Loucy (cell line): ENCODE measurements around the gene PALLD.

Experiments
- H2AFZ ChIP-seq: fragments of 200-600 bp; sonication (generic); 2 replicates; pipeline ENCODE4 v1.6.0; 2016; ENCODE audit warnings: antibody characterized with exemption, mild to moderate bottlenecking, low read length, moderate library complexity
- H3F3A ChIP-seq: fragments of 200-600 bp; 2 replicates; pipeline ENCODE4 v1.6.0; 2016; ENCODE audit warnings: antibody characterized with exemption, low read depth, mild to moderate bottlenecking
- H3K27me3 ChIP-seq: fragments of 200-600 bp; sonication (generic); 2 replicates; pipeline ENCODE4 v1.6.1; 2014; ENCODE audit warnings: low read length, mild to moderate bottlenecking; ENCODE audit not compliant: insufficient read depth, poor library complexity, severe bottlenecking
- H3K36me3 ChIP-seq: fragments of 200-600 bp; sonication (generic); 2 replicates; pipeline ENCODE4 v1.6.1; 2016; ENCODE audit warnings: low read length; ENCODE audit not compliant: insufficient read depth
- H3K4me1 ChIP-seq: fragments of 200-600 bp; sonication (generic); 2 replicates; pipeline ENCODE4 v1.5.1; 2014; ENCODE audit warnings: low read length, mild to moderate bottlenecking; ENCODE audit not compliant: insufficient read depth, poor library complexity, severe bottlenecking
- H3K4me2 ChIP-seq: fragments of 200-600 bp; sonication (generic); 2 replicates; pipeline ENCODE4 v1.6.0; 2014; ENCODE audit warnings: antibody characterized with exemption, low read length, low read depth, mild to moderate bottlenecking; ENCODE audit not compliant: poor library complexity, severe bottlenecking
- H3K4me3 ChIP-seq: fragments of 200-600 bp; sonication (generic); 2 replicates; pipeline ENCODE4 v1.5.1; 2014; ENCODE audit warnings: low read length, mild to moderate bottlenecking, mixed read lengths; ENCODE audit not compliant: poor library complexity, severe bottlenecking
- H3K79me2 ChIP-seq: fragments of 200-600 bp; sonication (generic); 2 replicates; pipeline ENCODE4 v1.6.1; 2014; ENCODE audit warnings: low read length; ENCODE audit not compliant: insufficient read depth
- H3K9ac ChIP-seq: fragments of 200-600 bp; sonication (generic); 2 replicates; pipeline ENCODE4 v1.6.0; 2014; ENCODE audit warnings: mild to moderate bottlenecking, low read depth, low read length, moderate library complexity; ENCODE audit not compliant: poor library complexity, severe bottlenecking
- H3K9me2 ChIP-seq: fragments of 200-600 bp; sonication (generic); replicated peaks from 2 replicates; pipeline ENCODE4 v1.6.1; 2016; ENCODE audit warnings: low read depth, low read length, mixed read lengths
- H3K9me3 ChIP-seq: fragments of 200-600 bp; sonication (generic); 2 replicates; pipeline ENCODE4 v1.6.1; 2014; ENCODE audit warnings: mild to moderate bottlenecking, antibody characterized with exemption, low read length, low read depth; ENCODE audit not compliant: insufficient read depth
- H4K20me1 ChIP-seq: fragments of 200-600 bp; sonication (generic); 2 replicates; pipeline ENCODE4 v1.6.0; 2014; ENCODE audit warnings: antibody characterized with exemption, low read length, mild to moderate bottlenecking; ENCODE audit not compliant: insufficient read depth, poor library complexity, severe bottlenecking
- EZH2phosphoT487 ChIP-seq: fragments of 200-600 bp; IDR thresholded peaks from 2 replicates; pipeline ENCODE4 v1.6.1; 2018; ENCODE audit warnings: antibody characterized with exemption, mild to moderate bottlenecking, moderate library complexity, borderline replicate concordance
- TF ChIP-seq, protein P1 (sequence below): fragments of 200-600 bp; sonication (generic); conservative IDR thresholded peaks from 2 replicates; pipeline ENCODE4 v1.5.1; 2014; ENCODE audit warnings: mild to moderate bottlenecking, antibody characterized with exemption, low read length

PALLD gene

GRCh38 chr4:168592676-168593075, 95.8 kb downstream of the PALLD start:
- H2AFZ ChIP-seq = no peak overlapping the region
- H3K4me3 ChIP-seq = no peak overlapping the region
- no peaks in the 10 kb centered on the region for H3K9me3 ChIP-seq
- H3F3A ChIP-seq = no peaks in the 10 kb centered on the region
- H3K4me2 ChIP-seq = no peak overlapping the region
- no peaks in the 10 kb centered on the region for H4K20me1 ChIP-seq
- H3K27me3 ChIP-seq = no peaks in the 10 kb centered on the region
- H3K9me2 ChIP-seq = no peaks in the 10 kb centered on the region
- no peaks in the 10 kb centered on the region for H3K79me2 ChIP-seq
- no peaks in the 10 kb centered on the region for H3K36me3 ChIP-seq
- H3K4me1 ChIP-seq = no peaks in the 10 kb centered on the region
- no peak for TF ChIP-seq EZH2phosphoT487
- TF ChIP-seq, protein P1, sequence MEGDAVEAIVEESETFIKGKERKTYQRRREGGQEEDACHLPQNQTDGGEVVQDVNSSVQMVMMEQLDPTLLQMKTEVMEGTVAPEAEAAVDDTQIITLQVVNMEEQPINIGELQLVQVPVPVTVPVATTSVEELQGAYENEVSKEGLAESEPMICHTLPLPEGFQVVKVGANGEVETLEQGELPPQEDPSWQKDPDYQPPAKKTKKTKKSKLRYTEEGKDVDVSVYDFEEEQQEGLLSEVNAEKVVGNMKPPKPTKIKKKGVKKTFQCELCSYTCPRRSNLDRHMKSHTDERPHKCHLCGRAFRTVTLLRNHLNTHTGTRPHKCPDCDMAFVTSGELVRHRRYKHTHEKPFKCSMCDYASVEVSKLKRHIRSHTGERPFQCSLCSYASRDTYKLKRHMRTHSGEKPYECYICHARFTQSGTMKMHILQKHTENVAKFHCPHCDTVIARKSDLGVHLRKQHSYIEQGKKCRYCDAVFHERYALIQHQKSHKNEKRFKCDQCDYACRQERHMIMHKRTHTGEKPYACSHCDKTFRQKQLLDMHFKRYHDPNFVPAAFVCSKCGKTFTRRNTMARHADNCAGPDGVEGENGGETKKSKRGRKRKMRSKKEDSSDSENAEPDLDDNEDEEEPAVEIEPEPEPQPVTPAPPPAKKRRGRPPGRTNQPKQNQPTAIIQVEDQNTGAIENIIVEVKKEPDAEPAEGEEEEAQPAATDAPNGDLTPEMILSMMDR = no peak
- H3K9ac ChIP-seq = no peak overlapping the region

DNA sequence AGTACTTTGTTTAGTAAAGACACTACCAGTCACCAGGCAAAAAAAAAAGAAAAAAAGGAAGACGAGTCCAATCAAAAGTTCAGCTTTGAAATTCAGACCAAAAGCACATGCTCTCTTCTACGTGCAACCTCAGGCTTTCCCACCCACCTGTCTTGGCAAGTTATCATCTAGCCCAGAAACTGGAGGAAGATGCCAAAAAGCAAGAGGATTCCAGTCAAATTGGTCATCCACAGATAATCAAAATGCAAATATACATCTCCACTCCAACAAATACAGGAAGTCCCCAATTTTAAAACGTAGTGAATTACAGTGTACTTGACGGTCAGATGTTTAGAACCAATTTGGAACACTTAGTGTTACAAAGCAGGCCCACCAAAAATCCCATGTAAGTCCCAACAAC, 96.5 kb downstream of the PALLD start:
- Histone ChIP-seq H3K9me2 (no peaks in the 10 kb centered on the region), H2AFZ (no peak overlapping the region)

GRCh38 chr4:168594121-168594520, 97.3 kb downstream of the PALLD start:
- Histone ChIP-seq H3F3A (no peaks in the 10 kb centered on the region), H3K79me2 (no peaks in the 10 kb centered on the region), H3K36me3 (no peaks in the 10 kb centered on the region), H3K9me2 (no peaks in the 10 kb centered on the region), H3K4me2 (no peak overlapping the region), H3K9ac (no peak overlapping the region), H3K4me1 (no peaks in the 10 kb centered on the region), H3K9me3 (no peaks in the 10 kb centered on the region), H3K27me3 (no peaks in the 10 kb centered on the region), H4K20me1 (no peaks in the 10 kb centered on the region), H3K4me3 (no peak overlapping the region), H2AFZ (no peak overlapping the region)
- TF ChIP-seq EZH2phosphoT487 = no peak
- TF ChIP-seq, protein P1 = no peak

More for the DNA sequence above, 96.5 kb downstream of the PALLD start:
- Histone ChIP-seq H3K4me3 (no peak overlapping the region), H4K20me1 (no peaks in the 10 kb centered on the region), H3K79me2 (no peaks in the 10 kb centered on the region), H3K36me3 (no peaks in the 10 kb centered on the region), H3K4me1 (no peaks in the 10 kb centered on the region), H3K9me3 (no peaks in the 10 kb centered on the region), H3K4me2 (no peak overlapping the region), H3K9ac (no peak overlapping the region), H3F3A (no peaks in the 10 kb centered on the region), H3K27me3 (no peaks in the 10 kb centered on the region)
- no peak for TF ChIP-seq EZH2phosphoT487
- TF ChIP-seq, protein P1 = no peak
